RWPE1 (cell line): Measurements from ENCODE around the gene SF3B2.
A peak's percentile ranks its signal among the peaks of the same experiment; 100 is the strongest.
"Not testable (repeated sequence)": the region's sequence is repeated elsewhere in the genome, so short reads cannot be mapped to it uniquely, and the experiment has no call there.

ENCODE experiments used
- CTCF ChIA-PET: fragments of 350-600 bp; sonication (Branson Sonifier 250); formaldehyde crosslinking; extraction: SDS; loops from one replicate; lab custom pipeline; 2021; lab: Yijun Ruan, JAX
- POLR2A ChIA-PET: fragments of 400-600 bp; formaldehyde crosslinking; extraction: SDS; loops from one replicate; lab custom pipeline; 2020; ENCODE audit warnings: antibody characterized with exemption; ENCODE audit not compliant: low non-redundant PET; lab: Yijun Ruan, JAX
- DNase-seq: peaks from one replicate; pipeline ENCODE4 v3.0.0; 2012; ENCODE audit warnings: low spot score
- H3K27ac ChIP-seq: fragments of 450-650 bp; 2 replicates; pipeline ENCODE4 v1.5.1; 2017
- CTCF ChIP-seq: fragments of 450-650 bp; conservative IDR thresholded peaks from 2 replicates; pipeline ENCODE4 v1.5.1; 2017; ENCODE audit warnings: low read depth, mild to moderate bottlenecking

SF3B2 gene

GRCh38 chr11:66006891-66007176 is 45.3 kb upstream of the SF3B2 start:
- no peak for TF ChIP-seq CTCF
- no peak for DNase-seq
- CTCF ChIA-PET: interaction anchor here (0.6 to 2.6 kb wide), 2 partner anchors 14 to 16 kb away, joined by 3 to 14 read pairs; no protein-coding TSS in a partner anchor
- POLR2A ChIA-PET: interaction anchor here (0.6 kb wide), 1 partner anchor 45 kb away, joined by 9 read pairs; no protein-coding TSS in a partner anchor
- H3K27ac ChIP-seq: peak overlapping the region; percentile 35

GRCh38 chr11:66007201-66007634 is 44.9 kb upstream of the SF3B2 start:
- POLR2A ChIA-PET: interaction anchor here (0.6 kb wide), 1 partner anchor 44 kb away, joined by 9 read pairs; no protein-coding TSS in a partner anchor
- peak overlapping the region; percentile 35 for H3K27ac ChIP-seq
- CTCF ChIA-PET: interaction anchor here (0.6 to 2.6 kb wide), 2 partner anchors 13 to 16 kb away, joined by 3 to 14 read pairs; no protein-coding TSS in a partner anchor
- TF ChIP-seq CTCF: no peak
- no peak for DNase-seq

- CTCF ChIA-PET: interaction anchor here (0.6 to 2.6 kb wide), 3 partner anchors 15 to 308 kb away, joined by 3 to 14 read pairs (median 5); no protein-coding TSS in a partner anchor
- no peak for DNase-seq
- no peak for TF ChIP-seq CTCF
- H3K27ac ChIP-seq: peak overlapping the region; percentile 63
- POLR2A ChIA-PET: no interaction called here
Observed at GRCh38 chr11:66008095-66008467, 44.1 kb upstream of the SF3B2 start.

- ChIA-PET CTCF (interaction anchor here (0.6 to 2.6 kb wide), 4 partner anchors 15 to 309 kb away, joined by 3 to 14 read pairs (median 4); no protein-coding TSS in a partner anchor), POLR2A (no interaction called here)
- peak; percentile 48 for DNase-seq
- peak overlapping the region; percentile 63 for H3K27ac ChIP-seq
- no peak for TF ChIP-seq CTCF
Observed at GRCh38 chr11:66008468-66009101, 43.6 kb upstream of the SF3B2 start.

GRCh38 chr11:66010036-66010435 is 42.1 kb upstream of the SF3B2 start:
- CTCF ChIA-PET: interaction anchor here (0.7 to 1.6 kb wide), 2 partner anchors 13 to 25 kb away, joined by 3 to 6 read pairs; no protein-coding TSS in a partner anchor
- POLR2A ChIA-PET, H3K27ac ChIP-seq, DNase-seq: not testable (repeated sequence)

- TF ChIP-seq CTCF: no peak
- POLR2A ChIA-PET: interaction anchor here (0.6 to 0.9 kb wide), 3 partner anchors 9 to 112 kb away, joined by 3 to 5 read pairs (median 3); partner anchors contain the start of genes BANF1 and EIF1AD
- CTCF ChIA-PET: interaction anchor here (0.5 to 1.6 kb wide), 5 partner anchors 11 to 300 kb away, joined by 3 to 6 read pairs (median 4); no protein-coding TSS in a partner anchor
- peak; percentile 82 for DNase-seq
- H3K27ac ChIP-seq: no peak overlapping the region
Observed at GRCh38 chr11:66011239-66011784, 40.9 kb upstream of the SF3B2 start.
